ENCODE measurements around the gene TLK2.

DNA sequence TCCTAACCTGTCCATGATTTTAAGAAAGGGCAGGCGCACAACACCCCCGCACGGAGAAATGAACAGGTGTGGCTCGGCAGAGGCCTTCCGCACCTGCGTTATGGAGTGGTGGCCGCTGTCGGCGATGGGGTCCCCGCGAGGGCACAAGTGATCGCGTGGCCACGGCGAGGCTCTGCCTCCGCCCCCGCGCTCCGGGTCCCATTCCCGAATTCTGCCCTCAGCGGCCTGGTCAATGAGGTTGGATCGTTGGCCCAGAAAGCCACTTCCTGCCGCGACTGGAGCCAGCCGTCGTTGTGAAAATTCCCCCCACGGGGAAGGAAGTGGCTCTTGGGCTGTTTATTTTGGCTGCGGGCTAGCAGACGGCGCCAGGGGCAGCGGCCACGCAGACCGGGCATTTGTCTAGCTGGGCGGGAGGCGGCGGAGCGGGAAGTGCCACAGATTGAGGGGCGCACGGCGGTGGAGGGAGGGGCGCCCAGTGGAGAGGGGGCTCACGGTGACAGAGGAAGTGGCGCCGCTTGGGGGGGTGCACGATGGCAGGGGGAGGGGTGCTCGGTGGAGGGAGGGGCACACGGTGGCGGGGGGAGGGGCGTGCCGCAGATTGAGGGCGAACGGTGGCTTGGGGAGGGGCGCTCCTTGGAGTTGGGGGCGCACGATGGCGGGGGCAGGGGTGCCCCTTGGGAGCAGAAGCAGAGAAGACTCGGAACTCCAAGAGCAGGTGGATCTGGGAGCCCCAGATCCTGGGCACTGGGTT, 173.8 kb downstream of the TLK2 start:
- no peak for TF ChIP-seq CTCF (IDR thresholded peaks at IDR 0.05)
- TF ChIP-seq POLR2A (IDR thresholded peaks at IDR 0.05) = no peak
